Tibial artery (tissue), 4 donors: ENCODE measurements around the gene CRNN.

ENCODE experiments used
- DNase-seq, 2 donors: peaks; one replicate each; pipeline ENCODE4 v3.0.0-alpha.2; 2019
- H3K27ac ChIP-seq, 2 donors: fragments of 200-600 bp; sonication (generic) in 1 of 2; 1 replicate in 1 of 2; 2 replicates in 1 of 2; pipeline ENCODE4 v1.5.1; 2018 to 2019; ENCODE audit warnings: mild to moderate bottlenecking in 1 of 2
- H3K27me3 ChIP-seq, 2 donors: fragments of 200-600 bp; sonication (generic) in 1 of 2; one replicate each; pipeline versions ENCODE4 v1.5.1 to v1.6.0; 2016 to 2019
- H3K36me3 ChIP-seq, 3 donors: fragments of 200-600 bp; sonication (generic) in 2 of 3; one replicate each; pipeline ENCODE4 v1.5.1; 2016 to 2019; ENCODE audit warnings: mild to moderate bottlenecking in 2 of 3
- H3K4me1 ChIP-seq, 4 donors: fragments of 200-600 bp; sonication (generic) in 2 of 4; 1 replicate in 3 of 4; 2 replicates in 1 of 4; pipeline ENCODE4 v1.5.1; 2016 to 2019
- H3K4me3 ChIP-seq, 2 donors: fragments of 200-600 bp; sonication (generic) in 1 of 2; 1 replicate in 1 of 2; 2 replicates in 1 of 2; pipeline ENCODE4 v1.5.1; 2018 to 2019; ENCODE audit warnings: mild to moderate bottlenecking in 2 of 2
- H3K9me3 ChIP-seq, 3 donors: fragments of 200-600 bp; sonication (generic) in 1 of 3; one replicate each; pipeline ENCODE4 v1.5.1; 2016 to 2019
- CTCF ChIP-seq, 2 experiments: fragments of 200-600 bp in 1 of 2; fragments of 450-650 bp in 1 of 2; IDR thresholded peaks; one replicate each; pipeline ENCODE4 v1.5.1; 2017 to 2019; ENCODE audit warnings: antibody characterized with exemption in 2 of 2, mild to moderate bottlenecking in 1 of 2, moderate library complexity in 1 of 2
- intact Hi-C: fragments of 100-400 bp; cut with DNase I; formaldehyde crosslinking; loops from one replicate; pipeline ENCODE4 v1.15.0; 2023; ENCODE audit warnings: low total_unique reads

Gene CRNN

GRCh38 chr1:152448496-152448895 is 34.4 kb upstream of the CRNN start:
- Histone ChIP-seq H3K27ac (no peak overlapping the region), H3K4me3 (no peak overlapping the region), H3K27me3 (peaks cover 0 to 4% of the 10 kb centered on the region in 2 donors), H3K9me3 (no peaks in the 10 kb centered on the region), H3K4me1 (no peaks in the 10 kb centered on the region), H3K36me3 (no peaks in the 10 kb centered on the region)
- intact Hi-C loops, result no loop called here
- TF ChIP-seq CTCF (IDR thresholded peaks at IDR 0.05), result no peak
- no peak for DNase-seq

GRCh38 chr1:152448095-152448494 is 34.0 kb upstream of the CRNN start:
- no peaks in the 10 kb centered on the region for H3K9me3 ChIP-seq
- H3K27ac ChIP-seq, result no peak overlapping the region
- no peak overlapping the region for H3K4me3 ChIP-seq
- intact Hi-C loops, result no loop called here
- no peak for DNase-seq
- H3K27me3 ChIP-seq, result peaks cover 0 to 4% of the 10 kb centered on the region in 2 donors
- H3K4me1 ChIP-seq, result peaks cover 0 to 2% (median 0%) of the 10 kb centered on the region in 4 donors
- TF ChIP-seq CTCF (IDR thresholded peaks at IDR 0.05), result no peak
- no peaks in the 10 kb centered on the region for H3K36me3 ChIP-seq

GRCh38 chr1:152447484-152447883 is 33.4 kb upstream of the CRNN start:
- DNase-seq, result no peak
- intact Hi-C loops, result no loop called here
- H3K27ac ChIP-seq, result no peak overlapping the region
- H3K27me3 ChIP-seq, result peaks cover 0 to 4% of the 10 kb centered on the region in 2 donors
- no peak for TF ChIP-seq CTCF (IDR thresholded peaks at IDR 0.05)
- H3K9me3 ChIP-seq, result no peaks in the 10 kb centered on the region
- H3K4me3 ChIP-seq, result no peak overlapping the region
- H3K4me1 ChIP-seq, result peaks cover 0 to 8% (median 0%) of the 10 kb centered on the region in 4 donors
- no peaks in the 10 kb centered on the region for H3K36me3 ChIP-seq

- no peak for DNase-seq
- Histone ChIP-seq H3K4me1 (peaks cover 0 to 15% (median 0%) of the 10 kb centered on the region in 4 donors), H3K9me3 (no peaks in the 10 kb centered on the region), H3K4me3 (no peak overlapping the region), H3K36me3 (no peaks in the 10 kb centered on the region), H3K27me3 (peaks cover 0 to 4% of the 10 kb centered on the region in 2 donors), H3K27ac (no peak overlapping the region)
- no peak for TF ChIP-seq CTCF (IDR thresholded peaks at IDR 0.05)
- intact Hi-C loops, result no loop called here
These were observed 30.0 kb upstream of the CRNN start for GRCh38 chr1:152444045-152444444.

- intact Hi-C loops, result no loop called here
- no peaks in the 10 kb centered on the region for H3K36me3 ChIP-seq
- H3K4me3 ChIP-seq, result no peak overlapping the region
- no peak for DNase-seq
- H3K4me1 ChIP-seq, result peaks cover 0 to 15% (median 0%) of the 10 kb centered on the region in 4 donors
- H3K27ac ChIP-seq, result no peak overlapping the region
- TF ChIP-seq CTCF (IDR thresholded peaks at IDR 0.05), result no peak
- peaks cover 0 to 4% of the 10 kb centered on the region in 2 donors for H3K27me3 ChIP-seq
- H3K9me3 ChIP-seq, result no peaks in the 10 kb centered on the region
These were observed 28.7 kb upstream of the CRNN start for GRCh38 chr1:152442765-152443164.

GRCh38 chr1:152442301-152442700 is 28.2 kb upstream of the CRNN start:
- no peak for TF ChIP-seq CTCF (IDR thresholded peaks at IDR 0.05)
- no peak overlapping the region for H3K27ac ChIP-seq

More at GRCh38 chr1:152442301-152442700, 28.2 kb upstream of the CRNN start:
- DNase-seq, result no peak
- intact Hi-C loops, result no loop called here
- Histone ChIP-seq H3K4me3 (no peak overlapping the region), H3K4me1 (peaks cover 0 to 15% (median 0%) of the 10 kb centered on the region in 4 donors), H3K36me3 (no peaks in the 10 kb centered on the region), H3K9me3 (no peaks in the 10 kb centered on the region), H3K27me3 (peaks cover 0 to 4% of the 10 kb centered on the region in 2 donors)
